Activated gamma-delta T cell treated with anti-CD3 and anti-CD28 coated beads, Interleukin-2, amount 50 U/mL, for 16 hours (primary cell): ENCODE results near the gene ASPDH.
"Not testable (repeated sequence)": the region's sequence is repeated elsewhere in the genome, so short reads cannot be mapped to it uniquely, and the experiment has no call there.

ENCODE experiments used
- DNase-seq: peaks from one replicate; pipeline ENCODE4 v3.0.0-alpha.2; 2020; ENCODE audit warnings: low read depth

The ASPDH gene

GRCh38 chr19:50478901-50479715 lies 34.6 kb downstream of the ASPDH start:
- DNase-seq = no peak

- DNase-seq = no peak
Measured at GRCh38 chr19:50477751-50478515, 35.8 kb downstream of the ASPDH start.

- DNase-seq = no peak
Measured at GRCh38 chr19:50476907-50477238, 36.8 kb downstream of the ASPDH start.

GRCh38 chr19:50476224-50476906 lies 37.3 kb downstream of the ASPDH start, which contains the start of the genes EMC10 and GARIN5A:
EMC10 (plus strand) TSS chr19:50476507; CDS start chr19:50476545, 38 bp downstream.
GARIN5A (minus strand) TSS chr19:50476848; CDS start chr19:50476388, 460 bp downstream.
- DNase-seq = peak; percentile 80

- no peak for DNase-seq
Measured at GRCh38 chr19:50475736-50476223, 37.9 kb downstream of the ASPDH start.

GRCh38 chr19:50475101-50475568 lies 38.6 kb downstream of the ASPDH start:
- DNase-seq = no peak

GRCh38 chr19:50473336-50473735 lies 40.4 kb downstream of the ASPDH start:
- DNase-seq = not testable (repeated sequence)

GRCh38 chr19:50468818-50469217 lies 44.9 kb downstream of the ASPDH start:
- no peak for DNase-seq

GRCh38 chr19:50467566-50467965 lies 46.1 kb downstream of the ASPDH start:
- no peak for DNase-seq

- no peak for DNase-seq
Measured at GRCh38 chr19:50466706-50467039, 47.0 kb downstream of the ASPDH start.

GRCh38 chr19:50465986-50466705 lies 47.6 kb downstream of the ASPDH start:
- DNase-seq = no peak

- no peak for DNase-seq
Measured at GRCh38 chr19:50465000-50465399, 48.7 kb downstream of the ASPDH start.

GRCh38 chr19:50464348-50464747 lies 49.4 kb downstream of the ASPDH start:
- DNase-seq = no peak

- DNase-seq = no peak
Measured at GRCh38 chr19:50462970-50463369, 50.7 kb downstream of the ASPDH start.
